Peyer's patch (tissue), 4 donors: Measurements from ENCODE around the gene HTR3A.

Experiments used
- POLR2A ChIP-seq, 2 donors: fragments of 450-650 bp; IDR thresholded peaks; one replicate each; pipeline ENCODE4 v1.5.1; 2017; ENCODE audit warnings: antibody characterized with exemption in 2 of 2, mild to moderate bottlenecking in 2 of 2, moderate library complexity in 2 of 2
- TF ChIP-seq, protein P1 (sequence below), 6 experiments: fragments of 450-650 bp in 4 of 6; fragments of 200-600 bp in 2 of 6; sonication (generic) in 1 of 6; IDR thresholded peaks; one replicate each; pipeline ENCODE4 v1.5.1; 2017 to 2019; ENCODE audit warnings: antibody characterized with exemption in 6 of 6, mild to moderate bottlenecking in 3 of 6, moderate library complexity in 1 of 6

- TF ChIP-seq POLR2A (IDR thresholded peaks at IDR 0.05), result no peak
- TF ChIP-seq, protein P1, sequence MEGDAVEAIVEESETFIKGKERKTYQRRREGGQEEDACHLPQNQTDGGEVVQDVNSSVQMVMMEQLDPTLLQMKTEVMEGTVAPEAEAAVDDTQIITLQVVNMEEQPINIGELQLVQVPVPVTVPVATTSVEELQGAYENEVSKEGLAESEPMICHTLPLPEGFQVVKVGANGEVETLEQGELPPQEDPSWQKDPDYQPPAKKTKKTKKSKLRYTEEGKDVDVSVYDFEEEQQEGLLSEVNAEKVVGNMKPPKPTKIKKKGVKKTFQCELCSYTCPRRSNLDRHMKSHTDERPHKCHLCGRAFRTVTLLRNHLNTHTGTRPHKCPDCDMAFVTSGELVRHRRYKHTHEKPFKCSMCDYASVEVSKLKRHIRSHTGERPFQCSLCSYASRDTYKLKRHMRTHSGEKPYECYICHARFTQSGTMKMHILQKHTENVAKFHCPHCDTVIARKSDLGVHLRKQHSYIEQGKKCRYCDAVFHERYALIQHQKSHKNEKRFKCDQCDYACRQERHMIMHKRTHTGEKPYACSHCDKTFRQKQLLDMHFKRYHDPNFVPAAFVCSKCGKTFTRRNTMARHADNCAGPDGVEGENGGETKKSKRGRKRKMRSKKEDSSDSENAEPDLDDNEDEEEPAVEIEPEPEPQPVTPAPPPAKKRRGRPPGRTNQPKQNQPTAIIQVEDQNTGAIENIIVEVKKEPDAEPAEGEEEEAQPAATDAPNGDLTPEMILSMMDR (IDR thresholded peaks at IDR 0.05), result no peak
Observed at GRCh38 chr11:114011443-114011842, 36.5 kb downstream of the HTR3A start.
